ENCODE data around the gene CHAD. TPM values are rescaled to one million over a fixed set of nuclear protein-coding genes. Genes with fewer than 3 reads are reported as not detected.

Gene CHAD
- total and polyA plus RNA-seq, 3 donors from 2014 or later: 0.79 to 2.9 (median 0.81) TPM

- Histone ChIP-seq H3K36me3 (ENCODE audit: low read depth, missing control alignments) (no peaks in the 10 kb centered on the region), H3K4me1 (peaks cover 8% of the 10 kb centered on the region), H3K9me3 (no peaks in the 10 kb centered on the region), H3K4me3 (no peak overlapping the region), H3K27me3 (no peaks in the 10 kb centered on the region), H3K27ac (no peak overlapping the region)
- TF ChIP-seq CTCF (IDR thresholded peaks at IDR 0.05) (no peak), POLR2A (IDR thresholded peaks at IDR 0.05) (no peak)
- WGBS, 2 donors: 80 to 88% methylated on average over 7 of the region's 7 CpGs
- DNase-seq: no peak
- intact Hi-C loops (cut with DNase I; ENCODE audit: low total_unique reads): no loop called here
Observed at GRCh38 chr17:50447870-50448595, 20.6 kb downstream of the CHAD start.

GRCh38 chr17:50445730-50446325 is 22.9 kb downstream of the CHAD start:
- no peak overlapping the region for H3K4me3 ChIP-seq
- intact Hi-C loops (cut with DNase I; ENCODE audit: low total_unique reads): no loop called here
- H3K4me1 ChIP-seq: peaks cover 12% of the 10 kb centered on the region
- WGBS, 2 donors: 66 to 76% methylated on average over 1 of the region's 1 CpG
- H3K9me3 ChIP-seq: no peaks in the 10 kb centered on the region
- no peaks in the 10 kb centered on the region for H3K36me3 ChIP-seq (ENCODE audit: low read depth, missing control alignments)
- no peak for DNase-seq
- no peak overlapping the region for H3K27ac ChIP-seq
- no peaks in the 10 kb centered on the region for H3K27me3 ChIP-seq
- TF ChIP-seq POLR2A (IDR thresholded peaks at IDR 0.05) (no peak), CTCF (IDR thresholded peaks at IDR 0.05) (no peak)

- no peak for TF ChIP-seq POLR2A (IDR thresholded peaks at IDR 0.05)
- DNase-seq: no peak
- no peak overlapping the region for H3K27ac ChIP-seq
- no peaks in the 10 kb centered on the region for H3K36me3 ChIP-seq (ENCODE audit: low read depth, missing control alignments)
- H3K9me3 ChIP-seq: no peaks in the 10 kb centered on the region
- intact Hi-C loops (cut with DNase I; ENCODE audit: low total_unique reads): no loop called here
- WGBS, 2 donors: 70% methylated on average over 6 of the region's 6 CpGs
- peaks cover 12% of the 10 kb centered on the region for H3K4me1 ChIP-seq
- H3K27me3 ChIP-seq: no peaks in the 10 kb centered on the region
- no peak overlapping the region for H3K4me3 ChIP-seq
Observed at GRCh38 chr17:50444841-50445715, 23.6 kb downstream of the CHAD start.

GRCh38 chr17:50443505-50443974 is 25.1 kb downstream of the CHAD start:
- Histone ChIP-seq H3K4me1 (peaks cover 12% of the 10 kb centered on the region), H3K27me3 (no peaks in the 10 kb centered on the region), H3K4me3 (no peak overlapping the region), H3K36me3 (ENCODE audit: low read depth, missing control alignments) (no peaks in the 10 kb centered on the region), H3K9me3 (no peaks in the 10 kb centered on the region), H3K27ac (peak overlapping the region in 1 of 2 donors; percentile 11)
- WGBS, 2 donors: 35 to 53% methylated on average over 3 of the region's 3 CpGs
- TF ChIP-seq POLR2A (IDR thresholded peaks at IDR 0.05) (no peak), CTCF (IDR thresholded peaks at IDR 0.05) (no peak)
- intact Hi-C loops (cut with DNase I; ENCODE audit: low total_unique reads): no loop called here
- peak; percentile 67 for DNase-seq

Data from testis (tissue), 3 donors.